Lung (tissue), 12 donors: Measurements from ENCODE around the gene CUL4A. TPM values are rescaled to one million over a fixed set of nuclear protein-coding genes. Genes with fewer than 3 reads are reported as not detected.

Experiments
- ATAC-seq: fragments of 200-7000 bp; cut with Tn5 transposase; one replicate; pipeline ENCODE4 v1.9.1; 2020; ENCODE audit warnings: moderate number of reproducible peaks; ENCODE audit not compliant: insufficient read depth, low FRiP score
- DNase-seq, 3 donors: peaks; one replicate each; pipeline ENCODE4 v3.0.0-alpha.2; 2013 to 2017
- H3K27ac ChIP-seq, 2 donors: one replicate each; pipeline ENCODE4 v1.5.1; 2013; ENCODE audit warnings: mild to moderate bottlenecking in 2 of 2, moderate library complexity in 2 of 2, control low read depth in 1 of 2, inconsistent platforms in 1 of 2, low read depth in 1 of 2, low read length in 1 of 2
- H3K27me3 ChIP-seq, 3 donors: one replicate each; pipeline ENCODE4 v1.5.1; 2013; ENCODE audit warnings: low read length in 2 of 3; ENCODE audit not compliant: control insufficient read depth in 3 of 3, insufficient read depth in 3 of 3
- H3K36me3 ChIP-seq, 4 donors: one replicate each; pipeline ENCODE4 v1.5.1; 2013; ENCODE audit warnings: low read length in 4 of 4, mild to moderate bottlenecking in 1 of 4, moderate library complexity in 1 of 4; ENCODE audit not compliant: control insufficient read depth in 4 of 4, insufficient read depth in 4 of 4
- H3K4me1 ChIP-seq, 5 donors: one replicate each; pipeline ENCODE4 v1.5.1; 2013; ENCODE audit warnings: low read length in 5 of 5, mild to moderate bottlenecking in 2 of 5, moderate library complexity in 1 of 5; ENCODE audit not compliant: control insufficient read depth in 5 of 5, insufficient read depth in 5 of 5
- H3K4me3 ChIP-seq: one replicate; pipeline ENCODE4 v1.5.1; 2013; ENCODE audit warnings: mild to moderate bottlenecking, control low read depth, moderate library complexity
- H3K9ac ChIP-seq, 2 donors: one replicate each; pipeline ENCODE4 v1.5.1; 2013; ENCODE audit warnings: low read length in 2 of 2, control low read depth in 1 of 2; ENCODE audit not compliant: insufficient read depth in 1 of 2
- H3K9me3 ChIP-seq, 4 donors: one replicate each; pipeline ENCODE4 v1.5.1; 2013; ENCODE audit warnings: low read length in 3 of 4, mild to moderate bottlenecking in 1 of 4, moderate library complexity in 1 of 4; ENCODE audit not compliant: control insufficient read depth in 4 of 4, insufficient read depth in 3 of 4
- CTCF ChIP-seq: IDR thresholded peaks from 2 replicates; pipeline ENCODE4 v1.5.1; 2012; ENCODE audit warnings: mild to moderate bottlenecking; ENCODE audit errors: control extremely low read depth, extremely low read depth
- WGBS, 2 donors: extraction: QIAGEN DNeasy Blood & Tissue Kit; methylation state at CpG; one replicate each; pipeline ENCODE4 v1.1.7; 2013; 5-methylcytosine and 5-hydroxymethylcytosine counted together
- polyA plus RNA-seq, 2 donors: library from polyadenylated mRNA; stranded (reverse); fragments of 200-250 nt; gene quantifications; one replicate each; pipeline ENCODE4 v1.2.1, GENCODE V29; 2013
- total RNA-seq, 2 donors: library from RNA; depleted of rRNA in 1 of 2; stranded (reverse); fragments of >200 nt in 1 of 2; gene quantifications; one replicate each; pipeline ENCODE4 v1.2.1, GENCODE V29; 2014 to 2021
- donor health status: control.
- donor health status: control.
- donor health status: Bipolar disorder and iron deficiency.
- donor health status: healthy.
- donor health status: DM: yes; HTN: yes; CAD: no.

The CUL4A gene
- total and polyA plus RNA-seq, 4 donors, result 29.2 to 88.1 (median 57.5) TPM

DNA sequence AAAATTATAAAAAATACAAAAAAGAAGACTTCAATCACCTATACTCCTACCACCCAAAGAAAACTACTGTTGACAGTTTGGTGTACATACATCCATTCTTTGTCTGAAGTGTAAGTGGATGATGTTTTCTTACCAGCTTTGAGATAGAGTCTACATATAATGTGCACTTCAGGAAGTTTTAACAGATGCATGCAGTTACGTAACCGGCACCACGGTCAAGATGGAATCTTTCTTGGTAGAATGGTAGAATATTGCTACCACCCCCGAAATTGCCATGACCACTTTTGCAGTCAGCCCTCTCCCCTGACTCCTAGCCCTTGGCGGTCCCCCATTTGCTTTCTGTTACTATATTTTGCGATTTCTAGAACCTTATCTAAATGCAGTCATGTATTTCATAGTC is 1.4 kb downstream of the CUL4A start:
- Histone ChIP-seq H3K9ac (no peak overlapping the region), H3K4me3 (no peak overlapping the region), H3K36me3 (peaks cover 0 to 4% (median 0%) of the 10 kb centered on the region in 4 donors), H3K27ac (no peak overlapping the region), H3K27me3 (no peaks in the 10 kb centered on the region), H3K4me1 (peaks cover 4 to 36% (median 14%) of the 10 kb centered on the region in 5 donors), H3K9me3 (peaks cover 0 to 2% (median 0%) of the 10 kb centered on the region in 4 donors)
- DNase-seq (no peak), ATAC-seq (no peak)
- 55 to 79% methylated on average over 6 of the region's 6 CpGs for WGBS, 2 donors
- no peak for TF ChIP-seq CTCF

- 97 to 98% methylated on average over 10 of the region's 10 CpGs for WGBS, 2 donors
- DNase-seq, result no peak
- Histone ChIP-seq H3K4me3 (no peak overlapping the region), H3K27me3 (no peaks in the 10 kb centered on the region), H3K9me3 (peaks cover 0 to 2% (median 0%) of the 10 kb centered on the region in 4 donors), H3K9ac (no peak overlapping the region), H3K27ac (no peak overlapping the region), H3K4me1 (peaks cover 7 to 41% (median 15%) of the 10 kb centered on the region in 5 donors), H3K36me3 (peaks cover 0 to 4% (median 0%) of the 10 kb centered on the region in 4 donors)
- no peak for ATAC-seq
- no peak for TF ChIP-seq CTCF
Observed at GRCh38 chr13:113211774-113212173, 2.4 kb downstream of the CUL4A start.

DNA sequence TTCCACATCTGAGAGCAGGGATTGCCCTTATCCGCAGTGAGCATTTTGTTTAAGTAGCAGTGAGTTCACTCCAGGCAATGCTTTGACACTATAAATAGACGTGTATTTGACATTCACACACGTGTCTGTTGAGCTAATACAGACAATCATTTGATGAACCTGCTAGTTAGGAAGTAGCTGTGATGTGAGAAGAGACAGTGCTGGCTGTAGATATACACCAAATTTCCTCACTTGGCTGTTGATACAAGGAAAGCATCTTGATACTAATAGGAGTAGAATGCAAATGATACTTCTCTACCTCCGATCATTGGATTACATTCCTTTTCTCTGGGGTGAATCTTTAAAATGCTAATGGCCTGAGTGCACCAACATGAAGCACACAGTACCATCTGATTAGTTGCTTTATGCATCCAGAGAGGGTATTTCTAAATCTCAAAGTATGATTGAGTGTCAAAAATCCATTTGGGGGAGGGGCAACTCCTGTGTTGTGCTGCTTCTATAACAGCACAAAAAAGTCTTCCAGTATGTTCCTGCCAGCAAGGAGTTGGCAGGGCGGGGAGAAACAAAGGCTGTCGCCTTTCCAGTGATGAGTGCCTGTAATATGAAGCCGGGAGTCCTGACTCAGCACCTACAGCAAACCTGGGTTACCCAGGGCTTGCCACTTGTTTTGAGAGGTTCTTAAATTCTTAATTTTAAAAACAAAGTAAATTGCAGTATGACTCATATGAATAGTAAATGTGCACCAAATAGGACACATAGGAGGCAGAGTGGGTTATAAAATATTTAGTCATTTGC is 7.0 kb downstream of the CUL4A start:
- Histone ChIP-seq H3K9ac (peak overlapping the region in 1 of 2 donors; percentile 16), H3K27ac (peak overlapping the region; percentile 2 to 71)
- DNase-seq, result peak; percentile 63 to 81 (median 79)

More for the DNA sequence above, 7.0 kb downstream of the CUL4A start:
- WGBS, 2 donors, result 36 to 66% methylated on average over 7 of the region's 7 CpGs
- Histone ChIP-seq H3K4me3 (no peak overlapping the region), H3K36me3 (peaks cover 0 to 24% (median 9%) of the 10 kb centered on the region in 4 donors), H3K4me1 (peaks cover 5 to 29% (median 21%) of the 10 kb centered on the region in 5 donors), H3K9me3 (peaks cover 0 to 2% (median 0%) of the 10 kb centered on the region in 4 donors), H3K27me3 (no peaks in the 10 kb centered on the region)
- peak; percentile 82 for ATAC-seq
- TF ChIP-seq CTCF, result no peak
